Measurements from ENCODE around the gene ST14.

DNA sequence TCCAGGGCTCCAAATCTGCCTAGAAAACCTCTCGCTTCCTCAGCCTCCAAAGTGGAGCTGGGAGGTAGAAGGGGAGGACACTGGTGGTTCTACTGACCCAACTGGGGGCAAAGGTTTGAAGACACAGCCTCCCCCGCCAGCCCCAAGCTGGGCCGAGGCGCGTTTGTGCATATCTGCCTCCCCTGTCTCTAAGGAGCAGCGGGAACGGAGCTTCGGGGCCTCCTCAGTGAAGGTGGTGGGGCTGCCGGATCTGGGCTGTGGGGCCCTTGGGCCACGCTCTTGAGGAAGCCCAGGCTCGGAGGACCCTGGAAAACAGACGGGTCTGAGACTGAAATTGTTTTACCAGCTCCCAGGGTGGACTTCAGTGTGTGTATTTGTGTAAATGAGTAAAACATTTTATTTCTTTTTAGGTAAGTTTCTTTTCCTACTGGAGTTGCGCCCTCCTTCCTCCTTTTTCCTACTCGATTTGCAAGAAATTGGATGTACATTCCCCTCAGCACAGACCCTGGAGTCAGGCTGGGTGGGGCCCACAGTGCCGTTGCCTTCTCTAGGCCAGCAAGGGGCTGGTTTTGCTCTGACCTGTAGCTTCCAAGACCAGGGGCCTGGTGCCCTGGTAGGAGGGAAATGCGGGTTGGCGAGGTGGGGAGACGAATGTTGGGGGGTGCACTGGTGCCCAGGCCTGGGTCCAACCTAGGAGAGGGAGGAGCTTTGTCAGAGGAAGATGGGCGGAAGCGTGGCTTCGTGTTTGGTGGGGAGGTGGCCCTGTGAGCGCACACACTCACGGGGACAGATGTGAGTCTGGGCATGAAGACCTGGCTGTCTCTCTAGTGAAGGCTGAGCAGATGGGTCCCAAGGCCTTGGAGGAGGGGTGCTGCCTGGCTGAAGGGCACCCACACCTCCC, 50.6 kb downstream of the ST14 start:
- TF ChIP-seq SIN3A (IDR thresholded peaks at IDR 0.05; ENCODE audit: low read depth, low read length) (no peak), SRF (IDR thresholded peaks at IDR 0.05; ENCODE audit: low read depth in 2 of 2, low read length in 2 of 2) (no peak), CREB1 (IDR thresholded peaks at IDR 0.05; ENCODE audit: low read depth) (no peak)
- TF ChIP-seq, protein P1, sequence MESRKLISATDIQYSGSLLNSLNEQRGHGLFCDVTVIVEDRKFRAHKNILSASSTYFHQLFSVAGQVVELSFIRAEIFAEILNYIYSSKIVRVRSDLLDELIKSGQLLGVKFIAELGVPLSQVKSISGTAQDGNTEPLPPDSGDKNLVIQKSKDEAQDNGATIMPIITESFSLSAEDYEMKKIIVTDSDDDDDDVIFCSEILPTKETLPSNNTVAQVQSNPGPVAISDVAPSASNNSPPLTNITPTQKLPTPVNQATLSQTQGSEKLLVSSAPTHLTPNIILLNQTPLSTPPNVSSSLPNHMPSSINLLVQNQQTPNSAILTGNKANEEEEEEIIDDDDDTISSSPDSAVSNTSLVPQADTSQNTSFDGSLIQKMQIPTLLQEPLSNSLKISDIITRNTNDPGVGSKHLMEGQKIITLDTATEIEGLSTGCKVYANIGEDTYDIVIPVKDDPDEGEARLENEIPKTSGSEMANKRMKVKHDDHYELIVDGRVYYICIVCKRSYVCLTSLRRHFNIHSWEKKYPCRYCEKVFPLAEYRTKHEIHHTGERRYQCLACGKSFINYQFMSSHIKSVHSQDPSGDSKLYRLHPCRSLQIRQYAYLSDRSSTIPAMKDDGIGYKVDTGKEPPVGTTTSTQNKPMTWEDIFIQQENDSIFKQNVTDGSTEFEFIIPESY (IDR thresholded peaks at IDR 0.05) = no peak

All from GM12878 (cell line).